ENCODE data around the gene NAA38.

DNA sequence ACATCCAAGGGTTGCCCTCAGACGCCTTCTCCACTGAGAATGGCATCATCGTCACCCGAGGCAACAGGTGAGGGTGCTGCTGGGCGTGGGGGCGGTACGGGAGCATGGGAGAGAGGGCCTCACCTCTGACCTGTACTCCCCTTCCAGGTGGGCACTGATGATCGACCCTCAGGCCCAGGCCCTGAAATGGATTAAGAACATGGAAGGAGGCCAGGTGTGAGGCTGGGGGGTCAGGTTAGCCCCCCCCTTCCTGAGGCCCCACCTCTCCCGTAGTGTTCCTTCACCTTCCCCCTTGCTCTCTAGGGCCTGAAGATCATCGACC lies 39.8 kb downstream of the NAA38 start:
- no peak for TF ChIP-seq CTCF (optimal IDR thresholded peaks at IDR 0.05 in 1 of 3, IDR thresholded peaks at IDR 0.05 in 1 of 3, conservative IDR thresholded peaks at IDR 0.05 in 1 of 3; ENCODE audit: extremely low read depth in 1 of 3, insufficient read depth in 2 of 3, low read length in 3 of 3)
- TF ChIP-seq EZH2 (IDR thresholded peaks at IDR 0.05; ENCODE audit: low read length), result no peak
